Mucosa of descending colon (tissue), 3 donors: ENCODE measurements around the gene AXL. TPM values are rescaled to one million over a fixed set of nuclear protein-coding genes. Genes with fewer than 3 reads are reported as not detected.
A peak's percentile ranks its signal among the peaks of the same experiment; 100 is the strongest.

ENCODE experiments used
- ATAC-seq: fragments of 200-7000 bp; cut with Tn5 transposase; one replicate; pipeline ENCODE4 v1.9.1; 2020; ENCODE audit warnings: mild to moderate bottlenecking, moderate library complexity
- DNase-seq, 3 donors: peaks; one replicate each; pipeline ENCODE4 v3.0.0-alpha.2; 2020
- H3K36me3 ChIP-seq: fragments of 200-600 bp; one replicate; pipeline ENCODE4 v1.8.0; 2021; ENCODE audit warnings: low read depth, mild to moderate bottlenecking
- H3K4me1 ChIP-seq: fragments of 200-600 bp; one replicate; pipeline ENCODE4 v1.8.0; 2021; ENCODE audit warnings: low read depth, mild to moderate bottlenecking
- H3K4me3 ChIP-seq: fragments of 200-600 bp; one replicate; pipeline ENCODE4 v1.8.0; 2021; ENCODE audit warnings: mild to moderate bottlenecking
- H3K9me3 ChIP-seq: fragments of 200-600 bp; one replicate; pipeline ENCODE4 v1.8.0; 2021; ENCODE audit warnings: mild to moderate bottlenecking
- CTCF ChIP-seq: fragments of 200-600 bp; IDR thresholded peaks from one replicate; pipeline ENCODE4 v1.8.0; 2022; ENCODE audit warnings: antibody characterized with exemption, mild to moderate bottlenecking
- intact Hi-C, 2 donors: fragments of 100-400 bp; cut with DNase I in 1 of 2; cut with micrococcal nuclease in 1 of 2; formaldehyde crosslinking; loops; one replicate each; pipeline versions ENCODE4 v1.11.0 to v1.11.1; 2022; cut with DNase I, micrococcal nuclease
- total RNA-seq, 3 donors: library from RNA; stranded (reverse); fragmentation: NEBNext Ultra II Directional in 2 of 3; extraction: Animal tissue kit (Norgen Biotek cat#: 25700) in 2 of 3; gene quantifications; one replicate each; pipeline versions ENCODE4 v1.2.1 to v1.2.4, GENCODE V29; 2021 to 2023
- donor health status: DM: no; HTN: no; CAD: no; lungs with moderate emphysema.
- donor health status: DM: no; HTN: no; CAD: no.
- donor health status: DM: no; HTN: yes; CAD: no.

AXL gene
- total RNA-seq, 3 donors from 2014 or later, result 7.3 to 93.6 (median 19.3) TPM

- H3K9me3 ChIP-seq, result no peaks in the 10 kb centered on the region
These were observed 88.3 kb downstream of the AXL start for GRCh38 chr19:41307090-41307875.

GRCh38 chr19:41307954-41308449, 89.0 kb downstream of the AXL start:
- H3K36me3 ChIP-seq, result peaks cover 6% of the 10 kb centered on the region
- intact Hi-C loops, result no loop called here
- DNase-seq, result no peak
- no peak overlapping the region for H3K4me3 ChIP-seq
- no peak for ATAC-seq
- no peaks in the 10 kb centered on the region for H3K9me3 ChIP-seq
- peaks cover 23% of the 10 kb centered on the region for H3K4me1 ChIP-seq
- TF ChIP-seq CTCF, result no peak

More at GRCh38 chr19:41307090-41307875, 88.3 kb downstream of the AXL start:
- TF ChIP-seq CTCF, result no peak
- intact Hi-C loops, result no loop called here
- Histone ChIP-seq H3K4me3 (no peak overlapping the region), H3K4me1 (peaks cover 23% of the 10 kb centered on the region), H3K36me3 (peaks cover 6% of the 10 kb centered on the region)
- DNase-seq (no peak), ATAC-seq (no peak)

- H3K4me1 ChIP-seq, result peaks cover 23% of the 10 kb centered on the region
- DNase-seq (peak; percentile 91 to 99 (median 95)), ATAC-seq (peak; percentile 78)
- intact Hi-C loops, result no loop called here
- TF ChIP-seq CTCF, result peak; percentile 96
- no peak overlapping the region for H3K4me3 ChIP-seq
- peaks cover 6% of the 10 kb centered on the region for H3K36me3 ChIP-seq
- H3K9me3 ChIP-seq, result no peaks in the 10 kb centered on the region
These were observed 89.6 kb downstream of the AXL start for GRCh38 chr19:41308450-41309179.

- H3K36me3 ChIP-seq, result peaks cover 6% of the 10 kb centered on the region
- peaks cover 23% of the 10 kb centered on the region for H3K4me1 ChIP-seq
- intact Hi-C loops, result no loop called here
- H3K4me3 ChIP-seq, result peak overlapping the region; percentile 44
- ATAC-seq, result peak; percentile 60
- no peak for TF ChIP-seq CTCF
- H3K9me3 ChIP-seq, result no peaks in the 10 kb centered on the region
- DNase-seq, result peak in 1 of 3 donors; percentile 60
These were observed 90.4 kb downstream of the AXL start for GRCh38 chr19:41309180-41310032.

GRCh38 chr19:41310033-41310831, 91.2 kb downstream of the AXL start, which contains the start of gene CCDC97:
CCDC97 (plus strand) TSS chr19:41310172; CDS start chr19:41310311, 139 bp downstream.
- no peak for TF ChIP-seq CTCF
- H3K4me1 ChIP-seq, result peaks cover 23% of the 10 kb centered on the region
- peak within 1 kb of the TSS; percentile 44 for H3K4me3 ChIP-seq
- ATAC-seq (peak; percentile 86), DNase-seq (peak; percentile 86 to 92 (median 91))
- no peaks in the 10 kb centered on the region for H3K9me3 ChIP-seq
- intact Hi-C loops, result no loop called here
- H3K36me3 ChIP-seq, result no peaks in the 10 kb centered on the region
